ENCODE results near the gene EFNA5.

The EFNA5 gene

DNA sequence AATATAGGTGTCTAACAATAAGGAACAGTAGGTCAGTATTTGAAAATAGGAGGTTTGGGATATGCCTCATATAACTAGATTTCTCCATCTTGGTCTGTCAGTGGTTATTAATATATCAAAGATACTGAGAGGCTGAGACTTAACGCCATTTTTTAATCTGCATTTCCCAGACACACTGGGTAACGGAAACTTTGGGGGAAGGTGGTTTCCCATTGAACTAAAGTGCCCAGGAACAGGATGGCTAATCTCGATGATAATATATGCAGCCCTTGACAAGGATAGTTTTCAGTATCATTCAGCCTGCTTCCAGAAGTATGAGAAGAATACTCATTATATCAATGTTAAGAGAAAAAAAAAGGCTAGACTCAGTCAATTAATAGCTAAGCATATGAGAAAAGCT is 30.7 kb downstream of the EFNA5 start:
- Histone ChIP-seq H3K79me2 (ENCODE audit: control insufficient read depth, insufficient read depth, low read length, unreplicated experiment) (peaks cover 24% of the 10 kb centered on the region), H3K4me3 (ENCODE audit: low read depth, low read length) (no peak overlapping the region), H3K27me3 (ENCODE audit: insufficient read depth, low read length) (no peaks in the 10 kb centered on the region), H3K36me3 (ENCODE audit: insufficient read depth, low read length) (0 out of 2 replicates have a peak, but pooled peaks cover 6% of the 10 kb centered on the region), H3K4me1 (ENCODE audit: control insufficient read depth, insufficient read depth, low read length, unreplicated experiment) (peaks cover 21% of the 10 kb centered on the region), H3K27ac (ENCODE audit: low read depth, low read length) (no peak overlapping the region), H2AFZ (ENCODE audit: low read length, unreplicated experiment) (no peak overlapping the region)

DNA sequence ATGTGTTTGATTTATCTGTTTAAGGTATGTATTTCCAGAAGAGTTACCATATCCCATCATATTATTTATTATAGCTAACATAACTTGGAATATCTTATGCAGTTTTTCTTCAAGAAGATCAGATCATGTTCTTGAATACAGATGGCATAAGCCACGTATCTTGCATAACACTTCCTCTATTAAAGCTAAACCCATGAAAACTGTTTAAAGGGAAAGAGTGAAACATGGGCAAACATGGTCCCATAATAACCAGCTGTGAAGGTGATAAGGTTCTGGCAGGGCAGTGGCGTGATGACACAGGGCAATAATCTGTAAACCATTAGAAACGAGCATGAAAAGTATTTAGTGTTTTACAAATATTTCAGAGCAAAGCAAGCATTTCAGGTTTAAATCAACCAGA is 34.2 kb downstream of the EFNA5 start:
- peaks cover 40% of the 10 kb centered on the region for H3K4me1 ChIP-seq (ENCODE audit: control insufficient read depth, insufficient read depth, low read length, unreplicated experiment)
- H3K4me3 ChIP-seq (ENCODE audit: low read depth, low read length): no peak overlapping the region
- peaks cover 31% of the 10 kb centered on the region for H3K79me2 ChIP-seq (ENCODE audit: control insufficient read depth, insufficient read depth, low read length, unreplicated experiment)
- no peaks in the 10 kb centered on the region for H3K36me3 ChIP-seq (ENCODE audit: insufficient read depth, low read length)
- H2AFZ ChIP-seq (ENCODE audit: low read length, unreplicated experiment): no peak overlapping the region
- no peaks in the 10 kb centered on the region for H3K27me3 ChIP-seq (ENCODE audit: insufficient read depth, low read length)
- H3K27ac ChIP-seq (ENCODE audit: low read depth, low read length): no peak overlapping the region

DNA sequence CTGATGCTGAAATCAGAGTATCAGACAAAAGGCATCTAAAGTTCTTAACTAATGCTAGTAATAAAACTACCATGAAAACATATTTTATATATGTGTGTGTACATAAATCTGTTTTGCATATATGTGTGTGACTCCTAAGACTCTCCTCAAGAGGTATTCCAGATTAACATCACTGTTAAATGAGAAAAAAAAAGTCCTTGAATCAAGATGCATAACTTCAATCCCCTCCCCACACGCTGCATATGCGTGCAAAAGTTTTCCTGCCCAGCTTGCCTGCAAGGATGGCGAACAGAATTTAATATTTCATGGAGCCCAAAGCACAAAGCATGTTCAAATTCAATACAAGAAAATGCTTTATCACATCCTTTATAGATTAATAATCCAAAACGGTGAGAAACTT is 34.7 kb downstream of the EFNA5 start:
- H2AFZ ChIP-seq (ENCODE audit: low read length, unreplicated experiment): no peak overlapping the region
- peaks cover 40% of the 10 kb centered on the region for H3K4me1 ChIP-seq (ENCODE audit: control insufficient read depth, insufficient read depth, low read length, unreplicated experiment)
- no peak overlapping the region for H3K4me3 ChIP-seq (ENCODE audit: low read depth, low read length)
- H3K36me3 ChIP-seq (ENCODE audit: insufficient read depth, low read length): no peaks in the 10 kb centered on the region
- peaks cover 31% of the 10 kb centered on the region for H3K79me2 ChIP-seq (ENCODE audit: control insufficient read depth, insufficient read depth, low read length, unreplicated experiment)
- no peak overlapping the region for H3K27ac ChIP-seq (ENCODE audit: low read depth, low read length)
- no peaks in the 10 kb centered on the region for H3K27me3 ChIP-seq (ENCODE audit: insufficient read depth, low read length)

DNA sequence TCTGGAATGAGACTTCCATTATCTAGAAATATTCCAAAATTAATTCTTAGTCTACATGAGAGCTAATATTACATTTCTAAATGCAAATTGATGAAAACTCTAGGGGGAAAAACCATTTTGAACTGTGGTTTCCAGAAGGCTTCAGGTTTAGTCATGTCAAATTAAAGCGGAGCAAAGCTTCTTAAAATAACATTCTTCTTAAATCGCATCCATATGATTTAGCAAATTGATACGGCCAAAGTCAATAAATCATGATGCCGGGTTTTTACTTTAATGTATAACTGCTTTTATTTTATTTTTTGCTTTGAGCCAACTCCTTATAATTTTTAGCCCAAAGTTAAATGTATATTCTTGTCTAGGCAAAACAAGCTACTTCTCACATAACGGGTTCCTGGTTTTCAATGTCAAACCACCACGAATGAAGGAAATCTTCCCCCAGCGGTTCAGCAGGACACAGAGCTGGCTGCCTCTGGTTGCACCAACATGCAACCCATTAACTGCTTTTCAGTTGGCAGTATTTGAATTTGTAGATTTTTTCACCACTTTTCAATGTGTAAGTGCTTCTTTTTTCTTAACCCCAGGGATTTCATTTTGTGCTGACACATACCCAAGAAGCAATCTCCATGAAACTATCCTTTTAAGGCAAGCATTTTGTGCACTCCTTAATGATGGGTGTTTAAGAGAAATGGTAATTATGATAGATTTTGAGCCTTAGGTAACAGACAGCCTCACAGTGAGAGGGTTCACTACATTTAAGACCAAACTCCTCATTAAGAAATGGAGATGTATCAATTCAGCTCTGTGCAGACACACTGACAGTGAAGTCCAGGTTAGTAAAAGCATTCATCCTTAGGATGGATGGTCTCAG is 35.5 kb downstream of the EFNA5 start:
- H3K27me3 ChIP-seq (ENCODE audit: insufficient read depth, low read length): no peaks in the 10 kb centered on the region
- H3K79me2 ChIP-seq (ENCODE audit: control insufficient read depth, insufficient read depth, low read length, unreplicated experiment): peaks cover 35% of the 10 kb centered on the region
- no peak overlapping the region for H3K4me3 ChIP-seq (ENCODE audit: low read depth, low read length)
- H2AFZ ChIP-seq (ENCODE audit: low read length, unreplicated experiment): no peak overlapping the region
- H3K27ac ChIP-seq (ENCODE audit: low read depth, low read length): 0 out of 2 replicates have a peak overlapping the region, but pooled peaks have one; percentile 20
- H3K36me3 ChIP-seq (ENCODE audit: insufficient read depth, low read length): no peaks in the 10 kb centered on the region
- H3K4me1 ChIP-seq (ENCODE audit: control insufficient read depth, insufficient read depth, low read length, unreplicated experiment): peaks cover 40% of the 10 kb centered on the region

DNA sequence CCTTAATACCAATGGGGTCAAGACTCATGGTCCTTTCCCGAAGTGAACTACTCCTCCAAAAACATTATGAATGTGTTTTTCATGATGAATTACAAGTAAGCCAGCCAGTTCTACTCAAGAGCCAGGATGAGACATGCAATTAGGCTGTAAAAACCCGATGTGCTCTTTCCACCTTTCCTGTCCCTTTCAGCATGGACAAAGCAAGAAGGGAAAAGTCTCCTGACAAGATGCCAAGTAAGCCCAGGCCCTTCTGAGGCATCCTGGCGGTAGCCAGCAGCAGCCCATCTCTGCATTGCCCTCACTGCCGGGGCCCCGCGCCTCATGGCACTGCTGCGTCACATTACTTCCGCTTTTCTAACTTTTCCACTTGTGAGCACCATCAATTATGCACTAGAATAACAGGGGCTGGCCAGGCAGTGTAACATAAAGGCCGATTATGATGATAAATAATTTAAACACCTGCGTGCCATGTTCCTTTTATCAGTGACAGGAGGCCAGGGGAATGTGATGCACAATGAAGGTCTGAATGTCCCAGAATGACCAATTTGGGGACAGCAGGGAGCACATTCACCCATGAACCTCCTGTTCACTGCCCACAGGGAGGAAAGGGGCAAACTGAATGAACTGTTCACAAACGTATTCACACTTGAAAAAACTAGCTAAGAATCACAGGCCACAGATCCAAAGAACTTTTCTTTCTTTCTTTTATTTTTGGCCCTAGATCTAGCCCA is 37.4 kb downstream of the EFNA5 start:
- Histone ChIP-seq H3K27ac (ENCODE audit: low read depth, low read length) (peak overlapping the region; percentile 48), H3K4me1 (ENCODE audit: control insufficient read depth, insufficient read depth, low read length, unreplicated experiment) (peaks cover 40% of the 10 kb centered on the region), H3K4me3 (ENCODE audit: low read depth, low read length) (peak overlapping the region; percentile 22), H3K79me2 (ENCODE audit: control insufficient read depth, insufficient read depth, low read length, unreplicated experiment) (peaks cover 26% of the 10 kb centered on the region), H2AFZ (ENCODE audit: low read length, unreplicated experiment) (no peak overlapping the region), H3K27me3 (ENCODE audit: insufficient read depth, low read length) (no peaks in the 10 kb centered on the region), H3K36me3 (ENCODE audit: insufficient read depth, low read length) (no peaks in the 10 kb centered on the region)

DNA sequence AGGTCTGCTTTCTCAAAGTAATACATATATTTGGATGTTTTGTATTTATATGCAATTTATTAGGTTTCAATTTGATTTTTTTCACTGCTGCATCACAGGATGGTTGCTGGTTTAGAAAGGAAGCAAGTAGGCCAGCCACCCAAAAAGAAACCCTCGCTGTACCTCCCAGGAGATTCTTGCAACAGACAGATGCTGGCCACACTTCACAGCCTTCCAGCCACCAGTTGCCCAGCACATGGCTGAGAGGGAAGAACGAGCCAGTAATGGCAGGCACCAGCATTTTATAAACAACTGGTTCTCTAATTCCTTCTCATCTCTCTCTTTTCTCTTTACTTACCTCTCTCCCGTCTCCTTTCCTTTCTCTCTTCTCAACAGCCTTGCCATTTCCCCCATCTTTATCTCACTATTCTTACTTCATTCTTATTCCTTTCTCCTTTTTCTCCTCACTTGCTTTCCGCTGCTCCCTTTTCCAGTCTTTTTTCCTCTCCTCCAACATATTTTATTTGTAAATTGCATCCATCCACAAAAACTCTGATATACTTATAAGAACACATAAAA is 38.9 kb downstream of the EFNA5 start:
- no peak overlapping the region for H3K27ac ChIP-seq (ENCODE audit: low read depth, low read length)
- no peak overlapping the region for H2AFZ ChIP-seq (ENCODE audit: low read length, unreplicated experiment)
- H3K4me1 ChIP-seq (ENCODE audit: control insufficient read depth, insufficient read depth, low read length, unreplicated experiment): peaks cover 36% of the 10 kb centered on the region
- H3K27me3 ChIP-seq (ENCODE audit: insufficient read depth, low read length): no peaks in the 10 kb centered on the region
- no peak overlapping the region for H3K4me3 ChIP-seq (ENCODE audit: low read depth, low read length)
- H3K36me3 ChIP-seq (ENCODE audit: insufficient read depth, low read length): no peaks in the 10 kb centered on the region
- H3K79me2 ChIP-seq (ENCODE audit: control insufficient read depth, insufficient read depth, low read length, unreplicated experiment): peaks cover 26% of the 10 kb centered on the region

DNA sequence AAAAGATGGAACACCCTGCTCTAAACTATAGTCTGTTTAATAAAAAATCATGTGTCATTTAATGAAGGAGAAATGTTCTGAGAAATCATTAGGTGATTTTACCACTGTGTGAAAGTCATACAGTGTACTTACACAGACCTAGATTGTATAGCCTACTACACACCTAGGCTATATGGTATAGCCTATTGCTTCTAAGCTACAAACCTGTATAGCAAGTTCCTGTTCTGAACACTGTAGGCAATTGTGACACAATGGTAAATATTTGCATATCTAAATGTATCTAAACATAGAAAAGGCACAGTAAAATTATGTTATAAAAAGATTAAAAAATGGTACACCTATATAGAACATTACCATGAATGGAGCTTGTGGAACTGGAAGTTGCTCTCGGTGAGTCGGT is 40.6 kb downstream of the EFNA5 start:
- Histone ChIP-seq H3K4me1 (ENCODE audit: control insufficient read depth, insufficient read depth, low read length, unreplicated experiment) (peaks cover 20% of the 10 kb centered on the region), H3K4me3 (ENCODE audit: low read depth, low read length) (no peak overlapping the region), H3K27ac (ENCODE audit: low read depth, low read length) (no peak overlapping the region), H2AFZ (ENCODE audit: low read length, unreplicated experiment) (no peak overlapping the region), H3K79me2 (ENCODE audit: control insufficient read depth, insufficient read depth, low read length, unreplicated experiment) (peaks cover 21% of the 10 kb centered on the region), H3K27me3 (ENCODE audit: insufficient read depth, low read length) (no peaks in the 10 kb centered on the region), H3K36me3 (ENCODE audit: insufficient read depth, low read length) (no peaks in the 10 kb centered on the region)

- Histone ChIP-seq H3K79me2 (ENCODE audit: control insufficient read depth, insufficient read depth, low read length, unreplicated experiment) (peaks cover 16% of the 10 kb centered on the region), H3K4me3 (ENCODE audit: low read depth, low read length) (no peak overlapping the region), H3K27ac (ENCODE audit: low read depth, low read length) (no peak overlapping the region), H3K4me1 (ENCODE audit: control insufficient read depth, insufficient read depth, low read length, unreplicated experiment) (no peaks in the 10 kb centered on the region), H3K27me3 (ENCODE audit: insufficient read depth, low read length) (no peaks in the 10 kb centered on the region), H3K36me3 (ENCODE audit: insufficient read depth, low read length) (no peaks in the 10 kb centered on the region), H2AFZ (ENCODE audit: low read length, unreplicated experiment) (no peak overlapping the region)
These were observed 46.5 kb downstream of the EFNA5 start for GRCh38 chr5:107624235-107624634.

DNA sequence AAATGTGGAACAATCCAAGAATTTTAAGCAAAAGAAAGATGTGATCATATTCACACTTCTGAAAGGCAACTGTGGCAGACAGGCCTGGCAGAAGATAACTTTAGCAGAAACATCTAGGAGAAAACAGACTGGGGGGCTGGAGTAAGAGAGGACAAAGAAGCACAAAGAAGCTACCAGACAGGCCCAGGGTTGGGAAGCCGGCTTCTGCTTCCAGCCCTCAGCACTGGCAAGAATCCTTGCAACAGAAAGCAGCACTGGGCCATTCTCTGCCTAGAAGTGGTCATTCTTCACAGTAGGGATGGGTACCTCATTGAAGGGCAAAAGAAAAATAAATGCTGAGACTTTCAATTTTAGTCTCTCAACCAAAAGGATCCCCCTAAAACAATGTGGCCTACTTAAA is 49.6 kb downstream of the EFNA5 start:
- peaks cover 20% of the 10 kb centered on the region for H3K79me2 ChIP-seq (ENCODE audit: control insufficient read depth, insufficient read depth, low read length, unreplicated experiment)
- no peak overlapping the region for H3K27ac ChIP-seq (ENCODE audit: low read depth, low read length)

DNA sequence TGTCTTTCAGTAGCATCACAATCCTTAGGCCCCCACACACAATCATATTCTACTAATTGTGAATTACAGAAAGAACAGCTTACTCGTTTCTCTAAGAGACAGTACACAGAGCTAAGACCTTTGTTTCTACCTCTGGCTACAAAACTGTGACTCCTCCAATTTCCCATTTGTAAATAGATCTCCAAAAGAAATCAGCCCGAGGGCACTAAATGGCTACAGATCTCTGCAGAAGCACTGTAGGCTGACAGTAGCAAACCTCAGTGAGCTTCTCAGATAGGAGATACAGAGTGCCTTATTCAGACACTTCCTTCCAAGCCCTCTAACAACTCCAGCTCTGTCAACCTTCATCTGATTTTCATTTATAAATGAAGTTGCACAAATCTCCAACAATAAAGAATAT is 51.0 kb downstream of the EFNA5 start:
- Histone ChIP-seq H3K4me3 (ENCODE audit: low read depth, low read length) (no peak overlapping the region), H3K27ac (ENCODE audit: low read depth, low read length) (no peak overlapping the region), H3K36me3 (ENCODE audit: insufficient read depth, low read length) (no peaks in the 10 kb centered on the region), H2AFZ (ENCODE audit: low read length, unreplicated experiment) (no peak overlapping the region), H3K4me1 (ENCODE audit: control insufficient read depth, insufficient read depth, low read length, unreplicated experiment) (peaks cover 4% of the 10 kb centered on the region), H3K27me3 (ENCODE audit: insufficient read depth, low read length) (no peaks in the 10 kb centered on the region), H3K79me2 (ENCODE audit: control insufficient read depth, insufficient read depth, low read length, unreplicated experiment) (peaks cover 27% of the 10 kb centered on the region)

More for the DNA sequence above, 49.6 kb downstream of the EFNA5 start:
- no peak overlapping the region for H3K4me3 ChIP-seq (ENCODE audit: low read depth, low read length)
- H2AFZ ChIP-seq (ENCODE audit: low read length, unreplicated experiment): no peak overlapping the region
- H3K36me3 ChIP-seq (ENCODE audit: insufficient read depth, low read length): no peaks in the 10 kb centered on the region
- H3K27me3 ChIP-seq (ENCODE audit: insufficient read depth, low read length): no peaks in the 10 kb centered on the region
- H3K4me1 ChIP-seq (ENCODE audit: control insufficient read depth, insufficient read depth, low read length, unreplicated experiment): peaks cover 2% of the 10 kb centered on the region

All from ACC112 (cell line).